ENCODE data around the gene HAUS5.

Gene HAUS5

DNA sequence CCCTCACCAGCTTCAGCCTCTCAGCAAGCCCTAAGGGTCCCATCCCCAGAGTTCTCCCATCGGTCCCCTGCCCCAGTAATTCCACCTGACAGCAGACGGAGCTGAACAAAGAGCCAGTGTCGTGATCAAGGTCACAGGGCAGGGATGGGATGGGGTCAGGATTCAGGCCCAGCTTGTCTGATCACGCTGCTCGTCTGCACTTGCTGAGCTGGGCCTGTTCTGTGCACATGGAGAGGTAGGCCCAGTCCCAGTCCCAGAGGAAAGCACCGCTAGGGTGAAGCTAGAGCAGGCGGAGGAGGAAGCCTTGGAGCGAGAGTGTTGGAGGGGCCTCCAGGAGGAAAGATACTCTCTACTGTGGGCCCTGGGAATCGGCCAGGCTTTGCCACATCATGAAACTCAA is 9.2 kb downstream of the HAUS5 start:
- Histone ChIP-seq H4K20me1 (ENCODE audit: insufficient read depth, low read length) (no peaks in the 10 kb centered on the region), H3K36me3 (replicated peaks; ENCODE audit: low read depth, low read length) (peaks cover 30% of the 10 kb centered on the region), H3K79me2 (ENCODE audit: low read length) (no peaks in the 10 kb centered on the region), H2AFZ (ENCODE audit: low read depth, low read length) (no peak overlapping the region), H3K4me3 (ENCODE audit: low read length) (no peak overlapping the region), H3K27ac (ENCODE audit: low read length) (no peak overlapping the region), H3K9ac (ENCODE audit: low read length) (no peak overlapping the region), H3K27me3 (ENCODE audit: low read depth, low read length) (no peaks in the 10 kb centered on the region), H3K4me1 (ENCODE audit: low read length) (peaks cover 6% of the 10 kb centered on the region; the same call in 1 of the 2 replicates), H3K4me2 (ENCODE audit: low read length) (no peak overlapping the region), H3K9me3 (ENCODE audit: insufficient read depth, low read length) (no peaks in the 10 kb centered on the region)
- TF ChIP-seq EZH2phosphoT487 (IDR thresholded peaks at IDR 0.05; ENCODE audit: low read depth) (no peak), CTCF (IDR thresholded peaks at IDR 0.05; ENCODE audit: low read depth, low read length) (no peak)

DNA sequence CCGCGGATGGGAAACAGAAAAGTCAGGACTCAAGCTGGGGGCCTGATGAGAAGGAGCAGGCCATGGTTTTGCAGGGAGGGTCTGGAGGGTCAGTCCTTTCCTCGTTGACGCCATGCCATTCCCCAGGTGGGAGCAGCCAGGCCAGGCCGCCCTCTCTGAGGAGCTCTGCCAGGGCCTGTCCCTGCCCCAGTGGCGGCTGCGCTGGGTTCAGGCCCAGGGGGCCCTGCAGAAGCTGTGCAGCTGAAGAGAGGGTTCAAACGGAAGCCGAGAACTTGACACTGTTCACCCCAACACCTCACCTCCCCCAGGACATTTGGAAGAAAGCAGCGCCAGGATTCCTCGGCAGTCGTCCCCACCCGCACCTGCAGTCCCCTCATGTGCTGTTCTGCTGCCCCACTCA is 10.2 kb downstream of the HAUS5 start:
- H3K27ac ChIP-seq (ENCODE audit: low read length), result no peak overlapping the region
- no peaks in the 10 kb centered on the region for H3K27me3 ChIP-seq (ENCODE audit: low read depth, low read length)
- H4K20me1 ChIP-seq (ENCODE audit: insufficient read depth, low read length), result no peaks in the 10 kb centered on the region
- H3K9ac ChIP-seq (ENCODE audit: low read length), result no peak overlapping the region
- H2AFZ ChIP-seq (ENCODE audit: low read depth, low read length), result no peak overlapping the region
- H3K4me3 ChIP-seq (ENCODE audit: low read length), result no peak overlapping the region
- TF ChIP-seq CTCF (IDR thresholded peaks at IDR 0.05; ENCODE audit: low read depth, low read length) (no peak), EZH2phosphoT487 (IDR thresholded peaks at IDR 0.05; ENCODE audit: low read depth) (no peak)
- H3K4me1 ChIP-seq (ENCODE audit: low read length), result peaks cover 6% of the 10 kb centered on the region; the same call in 1 of the 2 replicates
- no peaks in the 10 kb centered on the region for H3K9me3 ChIP-seq (ENCODE audit: insufficient read depth, low read length)
- H3K36me3 ChIP-seq (replicated peaks; ENCODE audit: low read depth, low read length), result peaks cover 26% of the 10 kb centered on the region
- H3K4me2 ChIP-seq (ENCODE audit: low read length), result no peak overlapping the region
- no peaks in the 10 kb centered on the region for H3K79me2 ChIP-seq (ENCODE audit: low read length)

DNA sequence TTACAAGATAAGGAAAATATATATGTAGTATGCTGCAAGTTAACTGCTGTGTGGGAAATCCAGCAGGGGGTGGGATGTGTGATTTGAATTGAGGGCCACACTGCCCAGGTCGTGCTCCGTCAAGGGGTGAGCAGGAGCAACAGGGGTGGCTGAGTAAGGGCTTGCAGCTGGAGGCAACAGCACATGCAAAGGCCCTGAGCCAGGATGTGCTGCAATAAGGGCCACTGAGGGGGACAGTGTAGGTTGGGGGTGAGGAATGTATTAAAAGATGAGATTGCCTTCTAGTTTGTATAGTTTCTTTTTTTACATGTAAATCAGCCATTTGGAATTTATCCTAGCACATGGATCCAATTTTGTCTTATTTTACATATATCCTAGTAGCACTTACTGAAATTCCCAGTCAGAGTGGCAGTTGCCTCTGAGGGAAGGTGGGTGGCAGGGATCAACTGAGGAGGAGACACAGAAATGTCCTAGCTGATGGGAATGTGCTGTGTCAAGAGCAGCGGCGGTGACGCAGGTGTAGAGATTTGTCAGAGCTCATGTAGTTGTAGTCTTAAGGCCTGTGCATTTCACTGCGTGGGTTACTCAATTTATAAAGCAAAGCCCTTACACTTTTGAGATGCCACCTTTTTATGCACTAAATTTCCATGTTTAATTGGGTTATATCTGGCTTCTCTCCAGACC is 10.9 kb downstream of the HAUS5 start:
- Histone ChIP-seq H3K4me3 (ENCODE audit: low read length) (no peak overlapping the region), H3K4me1 (ENCODE audit: low read length) (peaks cover 6% of the 10 kb centered on the region; the same call in 1 of the 2 replicates), H3K9me3 (ENCODE audit: insufficient read depth, low read length) (no peaks in the 10 kb centered on the region), H3K79me2 (ENCODE audit: low read length) (no peaks in the 10 kb centered on the region), H3K27me3 (ENCODE audit: low read depth, low read length) (no peaks in the 10 kb centered on the region), H3K36me3 (replicated peaks; ENCODE audit: low read depth, low read length) (peaks cover 23% of the 10 kb centered on the region), H3K27ac (ENCODE audit: low read length) (no peak overlapping the region), H2AFZ (ENCODE audit: low read depth, low read length) (no peak overlapping the region), H4K20me1 (ENCODE audit: insufficient read depth, low read length) (no peaks in the 10 kb centered on the region), H3K4me2 (ENCODE audit: low read length) (no peak overlapping the region), H3K9ac (ENCODE audit: low read length) (no peak overlapping the region)
- TF ChIP-seq EZH2phosphoT487 (IDR thresholded peaks at IDR 0.05; ENCODE audit: low read depth) (no peak), CTCF (IDR thresholded peaks at IDR 0.05; ENCODE audit: low read depth, low read length) (no peak)

DNA sequence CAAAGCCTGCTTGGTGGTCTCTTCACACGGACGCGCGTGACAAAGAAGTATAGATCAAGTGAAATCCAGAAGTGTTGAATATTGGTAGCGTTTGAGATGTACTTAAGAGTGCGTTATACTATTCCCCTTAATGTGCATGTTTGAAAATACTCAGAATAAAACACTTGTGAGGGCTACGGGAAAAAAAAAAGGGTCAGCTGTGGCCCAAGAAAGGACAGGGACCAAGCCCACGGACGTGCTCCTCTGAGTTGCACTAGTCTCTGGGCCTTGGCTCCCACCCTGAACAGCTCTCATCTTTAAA is 15.7 kb downstream of the HAUS5 start:
- H4K20me1 ChIP-seq (ENCODE audit: insufficient read depth, low read length), result no peaks in the 10 kb centered on the region

More for the DNA sequence above, 15.7 kb downstream of the HAUS5 start:
- H3K4me3 ChIP-seq (ENCODE audit: low read length), result peak overlapping the region; percentile 88
- H3K4me1 ChIP-seq (ENCODE audit: low read length), result peaks cover 5% of the 10 kb centered on the region
- TF ChIP-seq CTCF (IDR thresholded peaks at IDR 0.05; ENCODE audit: low read depth, low read length) (no peak), EZH2phosphoT487 (IDR thresholded peaks at IDR 0.05; ENCODE audit: low read depth) (no peak)
- H3K79me2 ChIP-seq (ENCODE audit: low read length), result peaks cover 9% of the 10 kb centered on the region
- peak overlapping the region; percentile 63 for H3K9ac ChIP-seq (ENCODE audit: low read length)
- H3K27me3 ChIP-seq (ENCODE audit: low read depth, low read length), result no peaks in the 10 kb centered on the region
- peak overlapping the region; percentile 73 for H3K4me2 ChIP-seq (ENCODE audit: low read length)
- no peaks in the 10 kb centered on the region for H3K9me3 ChIP-seq (ENCODE audit: insufficient read depth, low read length)
- peak overlapping the region; percentile 38 for H3K27ac ChIP-seq (ENCODE audit: low read length)
- H3K36me3 ChIP-seq (replicated peaks; ENCODE audit: low read depth, low read length), result peaks cover 23% of the 10 kb centered on the region
- H2AFZ ChIP-seq (ENCODE audit: low read depth, low read length), result peak overlapping the region; percentile 49

Data from OCI-LY3 (cell line).